IMR-90 (cell line): ENCODE results near the gene MUC6. TPM values are rescaled to one million over a fixed set of nuclear protein-coding genes. Genes with fewer than 3 reads are reported as not detected.

Experiments used
- ATAC-seq: fragments of 200-7000 bp; cut with Tn5 transposase; 2 replicates; pipeline ENCODE4 v1.9.1; 2020; ENCODE audit warnings: low read depth, mild to moderate bottlenecking, moderate library complexity
- BruUV-seq: library from RNA; stranded (reverse); fragments of 400-500 nt; replicated peaks from 2 replicates; lab custom pipeline; 2021; lab: Mats Ljungman, UMichigan
- CTCF ChIA-PET: fragments of 300-600 bp; formaldehyde crosslinking; extraction: SDS; loops from one replicate; lab custom pipeline; 2021; ENCODE audit warnings: antibody characterized with exemption; lab: Yijun Ruan, JAX
- POLR2A ChIA-PET: fragments of 300-600 bp; sonication (Branson Sonifier 250); formaldehyde crosslinking; loops from one replicate; lab custom pipeline; 2022; ENCODE audit warnings: antibody characterized with exemption; ENCODE audit not compliant: unreplicated experiment; lab: Charles Lee
- DNase-seq: peaks from one replicate; pipeline ENCODE4 v3.0.0; 2013
- H2AFZ ChIP-seq: replicated peaks from 2 replicates; pipeline ENCODE3; 2013; ENCODE audit warnings: low read length, mild to moderate bottlenecking; ENCODE audit not compliant: poor library complexity
- H2AK5ac ChIP-seq: 2 replicates; pipeline ENCODE4 v1.6.1; 2013; ENCODE audit warnings: low read depth, low read length, inconsistent platforms
- H2AK9ac ChIP-seq: replicated peaks from 2 replicates; pipeline ENCODE3; 2013; ENCODE audit warnings: mild to moderate bottlenecking, low read depth, low read length, moderate library complexity; ENCODE audit not compliant: poor library complexity
- H2BK120ac ChIP-seq: 2 replicates; pipeline ENCODE4 v1.6.1; 2013; ENCODE audit warnings: low read depth, low read length, inconsistent platforms
- H2BK15ac ChIP-seq: 3 replicates; pipeline ENCODE4 v1.6.1; 2013; ENCODE audit warnings: low read depth, low read length, inconsistent platforms
- H2BK20ac ChIP-seq: 2 replicates; pipeline ENCODE4 v1.6.1; 2013; ENCODE audit warnings: low read depth, mild to moderate bottlenecking, inconsistent platforms, low read length, moderate library complexity
- H2BK5ac ChIP-seq: 2 replicates; pipeline ENCODE4 v1.6.1; 2013; ENCODE audit warnings: mild to moderate bottlenecking, low read depth, low read length, inconsistent platforms; ENCODE audit not compliant: poor library complexity, severe bottlenecking
- H3K14ac ChIP-seq: replicated peaks from 2 replicates; pipeline ENCODE4 v1.6.1; 2013; ENCODE audit warnings: low read depth, low read length, inconsistent platforms
- H3K18ac ChIP-seq: 2 replicates; pipeline ENCODE4 v1.6.1; 2013; ENCODE audit warnings: low read depth, low read length, control low read depth
- H3K23ac ChIP-seq: 2 replicates; pipeline ENCODE4 v1.6.1; 2013; ENCODE audit warnings: low read depth, low read length, inconsistent platforms
- H3K27ac ChIP-seq: 2 replicates; pipeline ENCODE4 v1.5.1; 2013; ENCODE audit warnings: mild to moderate bottlenecking, control low read depth, low read length; ENCODE audit not compliant: insufficient read depth
- H3K27me3 ChIP-seq: 2 replicates; pipeline ENCODE4 v1.6.1; 2013; ENCODE audit warnings: low read length; ENCODE audit not compliant: control insufficient read depth, insufficient read depth
- H3K36me3 ChIP-seq: 2 replicates; pipeline ENCODE4 v1.6.1; 2013; ENCODE audit warnings: low read length, mixed read lengths; ENCODE audit not compliant: control insufficient read depth, insufficient read depth
- H3K4ac ChIP-seq: 2 replicates; pipeline ENCODE4 v1.6.1; 2013; ENCODE audit warnings: low read depth, low read length, inconsistent platforms
- H3K4me1 ChIP-seq: 2 replicates; pipeline ENCODE4 v1.6.1; 2013; ENCODE audit warnings: low read length, mixed read lengths; ENCODE audit not compliant: control insufficient read depth, insufficient read depth
- H3K4me2 ChIP-seq: 2 replicates; pipeline ENCODE4 v1.6.1; 2013; ENCODE audit warnings: low read depth, mild to moderate bottlenecking, control low read depth, low read length, moderate library complexity
- H3K4me3 ChIP-seq: 2 replicates; pipeline ENCODE4 v1.5.1; 2013; ENCODE audit warnings: low read depth, mild to moderate bottlenecking, control low read depth, low read length, moderate library complexity; ENCODE audit not compliant: insufficient read depth
- H3K56ac ChIP-seq: 2 replicates; pipeline ENCODE4 v1.6.1; 2013; ENCODE audit warnings: low read length, inconsistent platforms; ENCODE audit not compliant: insufficient read depth; ENCODE audit errors: extremely low read depth
- H3K79me1 ChIP-seq, 2 experiments: 2 replicates each; pipeline ENCODE4 v1.6.1; 2013; ENCODE audit warnings: low read length in 2 of 2, inconsistent platforms in 1 of 2, low read depth in 1 of 2
- H3K9ac ChIP-seq: 2 replicates; pipeline ENCODE4 v1.6.1; 2013; ENCODE audit warnings: low read depth, low read length, control low read depth
- H3K9me1 ChIP-seq: 2 replicates; pipeline ENCODE4 v1.6.1; 2013; ENCODE audit warnings: low read length, inconsistent platforms; ENCODE audit not compliant: insufficient read depth
- H3K9me3 ChIP-seq: 2 replicates; pipeline ENCODE4 v1.6.1; 2013; ENCODE audit warnings: low read length; ENCODE audit not compliant: control insufficient read depth, insufficient read depth
- H4K20me1 ChIP-seq: 2 replicates; pipeline ENCODE4 v1.6.1; 2013; ENCODE audit warnings: low read length, inconsistent platforms; ENCODE audit not compliant: insufficient read depth
- H4K5ac ChIP-seq: 2 replicates; pipeline ENCODE4 v1.6.1; 2013; ENCODE audit warnings: mild to moderate bottlenecking, low read depth, low read length, control low read depth
- H4K8ac ChIP-seq, 2 experiments: 2 replicates each; pipeline ENCODE4 v1.6.1; 2013; ENCODE audit warnings: low read depth in 2 of 2, low read length in 2 of 2, control low read depth in 1 of 2, inconsistent platforms in 1 of 2
- H4K91ac ChIP-seq: 2 replicates; pipeline ENCODE4 v1.6.1; 2013; ENCODE audit warnings: low read depth, low read length, inconsistent platforms; ENCODE audit not compliant: insufficient read depth
- MXI1 ChIP-seq: IDR thresholded peaks from 2 replicates; pipeline ENCODE4 v1.6.1; 2012; ENCODE audit warnings: low read depth, mild to moderate bottlenecking, low read length, moderate library complexity, borderline replicate concordance
- WGBS, 2 experiments: methylation state at CpG; one replicate each; pipeline versions ENCODE4 v1.1.5 to v1.1.7; 2013; ENCODE audit warnings: missing lambda C conversion rate in 2 of 2; ENCODE audit not compliant: insufficient read length in 1 of 2; ENCODE audit errors: extremely low coverage in 2 of 2; 5-methylcytosine and 5-hydroxymethylcytosine counted together
- dilution Hi-C: fragments of 300-500 bp; cut with HindIII; formaldehyde crosslinking; loops from one replicate; pipeline ENCODE4 v1.14.3; 2018; ENCODE audit warnings: low sequenced_read_pairs; ENCODE audit not compliant: unreplicated experiment
- in situ Hi-C: fragments of 300-500 bp; cut with MboI; formaldehyde crosslinking; loops from 3 replicates; pipeline ENCODE4 v1.14.3; 2019; ENCODE audit warnings: low sequenced_read_pairs, inconsistent platforms, mixed read lengths
- intact Hi-C: fragments of 100-400 bp; cut with micrococcal nuclease; formaldehyde crosslinking; loops from 2 replicates; pipeline ENCODE4 v1.10.0; 2022
- polyA plus RNA-seq, 3 experiments: library from polyadenylated mRNA; depleted of rRNA; stranded (reverse); fragments of >200 nt; gene quantifications; 2 replicates each; pipeline ENCODE4 v1.2.3, GENCODE V29; 2012; ENCODE audit warnings: low replicate concordance in 1 of 3
- total RNA-seq: library from RNA; depleted of rRNA; stranded (reverse); fragments of >200 nt; gene quantifications from 2 replicates; pipeline ENCODE4 v1.2.3, GENCODE V29; 2012

MUC6 gene
- total and polyA plus RNA-seq, 2 of the 4 experiments (the other 2 are of a cell fraction): not detected

DNA sequence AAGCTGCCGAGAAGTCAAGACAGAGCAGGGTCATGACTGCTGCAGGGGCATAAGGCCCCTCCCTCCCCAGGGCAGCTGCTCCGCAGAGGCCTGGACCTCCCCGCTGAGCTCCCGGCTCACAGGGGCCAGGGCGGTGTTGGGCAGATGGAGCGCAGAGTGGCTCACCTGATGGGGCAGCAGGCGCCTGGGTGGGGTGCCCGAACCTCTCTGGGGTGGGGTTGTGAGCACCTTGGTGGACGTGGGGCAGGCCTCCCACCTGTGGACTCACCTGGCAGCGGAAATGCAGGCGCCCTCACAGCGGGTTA is 22.9 kb downstream of the MUC6 start:
- Histone ChIP-seq H3K14ac (no peak overlapping the region), H3K56ac (no peak overlapping the region), H3K18ac (no peak overlapping the region), H2AK5ac (no peak overlapping the region), H3K9ac (no peak overlapping the region), H3K27ac (no peak overlapping the region), H2BK20ac (no peak overlapping the region), H3K4ac (no peak overlapping the region), H3K36me3 (peaks cover 32% of the 10 kb centered on the region), H3K23ac (no peak overlapping the region), H3K9me3 (no peaks in the 10 kb centered on the region), H2BK5ac (no peak overlapping the region), H3K4me1 (no peaks in the 10 kb centered on the region), H3K9me1 (peaks cover 9% of the 10 kb centered on the region; the same call in 1 of the 2 replicates), H4K5ac (no peak overlapping the region), H2BK15ac (no peak overlapping the region), H4K91ac (no peak overlapping the region), H4K20me1 (peaks cover 12% of the 10 kb centered on the region; the same call in 1 of the 2 replicates), H3K27me3 (no peaks in the 10 kb centered on the region), H4K8ac (no peak overlapping the region), H3K4me3 (no peak overlapping the region), H2AK9ac (no peak overlapping the region), H2AFZ (no peak overlapping the region), H3K4me2 (no peak overlapping the region), H2BK120ac (no peak overlapping the region), H3K79me1 (peaks cover 11 to 19% of the 10 kb centered on the region in 2 experiments)
- ATAC-seq: no peak
- TF ChIP-seq MXI1: no peak
- in situ Hi-C loops: no loop called here
- POLR2A ChIA-PET: no interaction called here
- CTCF ChIA-PET: no interaction called here
- whole genome bisulfite sequencing, 2 experiments: 94% methylated on average over 5 of the region's 12 CpGs; no CpG with 5 or more reads in 1 of the 2 experiments
- dilution Hi-C loops: no loop called here
- no TSS peak for BruUV-seq
- intact Hi-C loops: no loop called here
- no peak for DNase-seq
